GM12878 (cell line): Measurements from ENCODE around the gene SLC16A6. TPM values are rescaled to one million over a fixed set of nuclear protein-coding genes. Genes with fewer than 3 reads are reported as not detected.
A peak's percentile ranks its signal among the peaks of the same experiment; 100 is the strongest.

Experiments used
- ATAC-seq: fragments of 200-7000 bp; cut with Tn5 transposase; 3 replicates; pipeline ENCODE4 v1.9.1; 2020; ENCODE audit warnings: mild to moderate bottlenecking, moderate library complexity
- BruUV-seq: library from RNA; stranded (reverse); fragments of 400-500 nt; replicated peaks from 2 replicates; lab custom pipeline; 2021; lab: Mats Ljungman, UMichigan
- CTCF ChIA-PET: fragments of 300-600 bp; sonication (Branson Sonifier 250); formaldehyde crosslinking; extraction: SDS; loops from one replicate; lab custom pipeline; 2021; ENCODE audit warnings: inconsistent platforms; lab: Yijun Ruan, JAX
- POLR2A ChIA-PET: fragments of 350-600 bp; formaldehyde crosslinking; extraction: SDS; loops from one replicate; lab custom pipeline; 2021; ENCODE audit warnings: inconsistent platforms; lab: Charles Lee
- RAD21 ChIA-PET: fragments of 300-600 bp; sonication (Branson Sonifier 250); formaldehyde crosslinking; loops from one replicate; lab custom pipeline; 2023; ENCODE audit warnings: antibody characterized with exemption; ENCODE audit not compliant: unreplicated experiment; lab: Charles Lee
- SMC1A ChIA-PET: fragments of 300-600 bp; sonication (Branson Sonifier 250); formaldehyde crosslinking; loops from one replicate; lab custom pipeline; 2023; ENCODE audit not compliant: unreplicated experiment, uncharacterized antibody; lab: Charles Lee
- DNase-seq: peaks from one replicate; pipeline ENCODE4 v3.0.0-alpha.2; 2011; ENCODE audit warnings: low read depth, low spot score
- FAIRE-seq: peaks from 3 replicates; lab custom pipeline; 2011; peaks lifted over from hg19 to GRCh38; lab: Jason Lieb, UNC
- H2AFZ ChIP-seq: 2 replicates; pipeline ENCODE4 v1.6.0; 2011; ENCODE audit warnings: low read depth, low read length, control low read depth; ENCODE audit not compliant: control insufficient read depth
- H3K27ac ChIP-seq: 2 replicates; pipeline ENCODE4 v1.5.1; 2011; ENCODE audit warnings: control low read depth; ENCODE audit not compliant: control insufficient read depth, insufficient read depth
- H3K27me3 ChIP-seq, 2 experiments: replicated peaks in 1 of 2; 2 replicates each; pipeline versions ENCODE4 v1.6.0 to v1.6.1; 2011; ENCODE audit warnings: low read length in 1 of 2; ENCODE audit not compliant: control insufficient read depth in 2 of 2, insufficient read depth in 2 of 2
- H3K36me3 ChIP-seq, 2 experiments: 2 replicates each; pipeline ENCODE4 v1.5.1; 2011; ENCODE audit warnings: low read length in 1 of 2; ENCODE audit not compliant: control insufficient read depth in 2 of 2, insufficient read depth in 2 of 2
- H3K4me1 ChIP-seq: 2 replicates; pipeline ENCODE4 v1.6.1; 2011; ENCODE audit warnings: mild to moderate bottlenecking, low read length, moderate library complexity, mixed read lengths; ENCODE audit not compliant: control insufficient read depth, insufficient read depth
- H3K4me2 ChIP-seq: 2 replicates; pipeline ENCODE4 v1.6.0; 2011; ENCODE audit warnings: control low read depth; ENCODE audit not compliant: control insufficient read depth, insufficient read depth
- H3K4me3 ChIP-seq: fragments of 200-600 bp; sonication (generic); 2 replicates; pipeline ENCODE4 v1.5.1; 2016
- H3K79me2 ChIP-seq: 2 replicates; pipeline ENCODE4 v1.6.0; 2011; ENCODE audit warnings: low read length; ENCODE audit not compliant: control insufficient read depth, insufficient read depth
- H3K9ac ChIP-seq: 2 replicates; pipeline ENCODE4 v1.8.0; 2011; ENCODE audit warnings: low read length, control low read depth, mixed read lengths; ENCODE audit not compliant: control insufficient read depth, insufficient read depth
- H3K9me3 ChIP-seq: replicated peaks from 3 replicates; pipeline ENCODE4 v1.5.1; 2011; ENCODE audit warnings: mild to moderate bottlenecking, low read length; ENCODE audit not compliant: control insufficient read depth, insufficient read depth
- H4K20me1 ChIP-seq: 2 replicates; pipeline ENCODE4 v1.6.0; 2011; ENCODE audit not compliant: control insufficient read depth, insufficient read depth
- BCL11A ChIP-seq: IDR thresholded peaks from 2 replicates; pipeline ENCODE4 v1.6.1; 2011; ENCODE audit warnings: low read depth, low read length
- CHD2 ChIP-seq: IDR thresholded peaks from 2 replicates; pipeline ENCODE4 v1.6.1; 2011; ENCODE audit warnings: low read depth, low read length, improper control_type of control experiment, borderline replicate concordance
- HDGF ChIP-seq: fragments of 450-650 bp; IDR thresholded peaks from 2 replicates; pipeline ENCODE4 v1.6.1; 2016; ENCODE audit warnings: antibody characterized with exemption
- JUNB ChIP-seq: IDR thresholded peaks from 2 replicates; pipeline ENCODE4 v1.6.1; 2016; ENCODE audit warnings: antibody characterized with exemption, mild to moderate bottlenecking
- STAT3 ChIP-seq: IDR thresholded peaks from 2 replicates; pipeline ENCODE4 v1.6.1; 2011; ENCODE audit warnings: low read depth, low read length, improper control_type of control experiment
- ZNF217 ChIP-seq: fragments of 450-650 bp; IDR thresholded peaks from 2 replicates; pipeline ENCODE4 v1.6.1; 2017; ENCODE audit warnings: antibody characterized with exemption, mild to moderate bottlenecking
- ZNF384 ChIP-seq: IDR thresholded peaks from 2 replicates; pipeline ENCODE4 v1.6.1; 2012; ENCODE audit warnings: low read depth, mild to moderate bottlenecking, low read length, improper control_type of control experiment, borderline replicate concordance
- WGBS: methylation state at CpG from one replicate; pipeline ENCODE4 v1.1.6; 2016; ENCODE audit warnings: low lambda C conversion rate; ENCODE audit not compliant: insufficient replicate concordance, insufficient coverage; ENCODE audit errors: missing lambda C conversion rate; 5-methylcytosine and 5-hydroxymethylcytosine counted together
- in situ Hi-C: fragments of 300-500 bp; cut with MboI; formaldehyde crosslinking; loops from 9 replicates; pipeline ENCODE4 v1.14.3; 2018; ENCODE audit warnings: mixed read lengths
- intact Hi-C: fragments of 100-400 bp; cut with micrococcal nuclease; formaldehyde crosslinking; loops from one replicate; pipeline ENCODE4 v1.14.2; 2022; ENCODE audit not compliant: unreplicated experiment
- polyA plus RNA-seq, 11 experiments: library from polyadenylated mRNA; depleted of rRNA in 4 of 11; unstranded in 6 of 11; stranded (reverse) in 5 of 11; fragments of >200 nt; fragmentation: Nextera tagmentation in 4 of 11; fragmentation: Illumina TruSeq in 1 of 11; extraction: Ambion mirVana in 4 of 11; extraction: Trizol in 1 of 11; gene quantifications; 1 replicate in 1 of 11; 2 replicates in 10 of 11; pipeline versions ENCODE4 v1.2.1 to v1.2.3, GENCODE V29; 2011 to 2016; ENCODE audit warnings: inconsistent platforms in 2 of 11, missing spikeins in 2 of 11, low read depth in 1 of 11
- total RNA-seq, 4 experiments: library from RNA; depleted of rRNA in 3 of 4; stranded (reverse); fragments of >200 nt in 3 of 4; fragmentation: Illumina TruSeq in 1 of 4; extraction: Trizol in 1 of 4; gene quantifications; 2 replicates each; pipeline versions ENCODE4 v1.2.1 to v1.2.3, GENCODE V29; 2013 to 2021
- TF ChIP-seq, protein P1 (sequence below), 3 experiments: IDR thresholded peaks in 2 of 3; conservative IDR thresholded peaks in 1 of 3; 2 replicates each; pipeline ENCODE4 v1.5.1; 2011; ENCODE audit warnings: low read depth in 3 of 3, low read length in 3 of 3, mild to moderate bottlenecking in 3 of 3, control low read depth in 2 of 3, moderate library complexity in 2 of 3, inconsistent platforms in 1 of 3, mixed read lengths in 1 of 3; ENCODE audit not compliant: control insufficient read depth in 2 of 3, insufficient read depth in 1 of 3; ENCODE audit errors: extremely low read depth in 1 of 3
- TF ChIP-seq, protein P2 (sequence below): fragments of 450-650 bp; formaldehyde crosslinking; IDR thresholded peaks from 2 replicates; pipeline ENCODE4 v1.4.0; 2020; ENCODE audit warnings: mild to moderate bottlenecking, moderate library complexity

The SLC16A6 gene
- total and polyA plus RNA-seq, 10 of the 15 experiments (the other 5 are each of a cell fraction or from before 2014, with no cell fraction given) = 2.4 to 8.8 (median 6.0) TPM

DNA sequence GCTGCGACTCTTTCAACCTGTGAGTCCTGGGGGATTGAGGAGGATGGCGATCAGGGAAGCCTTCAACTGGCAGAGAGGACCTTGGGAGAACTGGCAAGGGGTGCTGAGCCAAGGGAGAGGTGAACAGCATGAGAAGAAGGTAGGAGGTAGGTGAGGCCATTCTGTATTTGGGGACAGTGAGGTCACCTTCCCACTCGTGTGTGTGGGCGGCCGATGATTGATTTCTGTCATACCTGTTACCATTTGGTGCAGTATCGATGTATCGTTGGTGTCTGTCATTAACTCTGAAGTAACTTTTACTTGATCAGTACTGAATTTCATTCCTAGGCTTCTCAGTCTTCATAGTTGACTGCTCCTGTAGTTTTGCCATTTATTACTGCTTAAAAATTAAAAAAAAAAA is 4.2 kb upstream of the SLC16A6 start:
- ChIA-PET CTCF (no interaction called here), POLR2A (no interaction called here), RAD21 (no interaction called here), SMC1A (no interaction called here)
- peaks cover 9% of the 10 kb centered on the region; the same call in 1 of the 2 replicates for H3K4me1 ChIP-seq
- in situ Hi-C loops = no loop called here
- no peaks in the 10 kb centered on the region for H4K20me1 ChIP-seq
- no peaks in the 10 kb centered on the region for H3K27me3 ChIP-seq
- no peak overlapping the region for H3K27ac ChIP-seq
- DNase-seq (no peak), FAIRE-seq (no peak), ATAC-seq (no peak)
- intact Hi-C loops = no loop called here
- TF ChIP-seq BCL11A (0 out of 2 replicates have a peak, but pooled peaks have one; percentile 31), HDGF (no peak), ZNF384 (no peak), JUNB (peak; percentile 59; the same call in 1 of the 2 replicates)
- no peak overlapping the region for H2AFZ ChIP-seq
- no peak overlapping the region for H3K9ac ChIP-seq
- no TSS peak for BruUV-seq
- H3K4me3 ChIP-seq = no peak overlapping the region
- WGBS = 65% methylated on average over 7 of the region's 7 CpGs
- peaks cover 15% of the 10 kb centered on the region for H3K79me2 ChIP-seq
- no peak overlapping the region for H3K4me2 ChIP-seq
- no peaks in the 10 kb centered on the region for H3K9me3 ChIP-seq
- no peaks in the 10 kb centered on the region for H3K36me3 ChIP-seq

DNA sequence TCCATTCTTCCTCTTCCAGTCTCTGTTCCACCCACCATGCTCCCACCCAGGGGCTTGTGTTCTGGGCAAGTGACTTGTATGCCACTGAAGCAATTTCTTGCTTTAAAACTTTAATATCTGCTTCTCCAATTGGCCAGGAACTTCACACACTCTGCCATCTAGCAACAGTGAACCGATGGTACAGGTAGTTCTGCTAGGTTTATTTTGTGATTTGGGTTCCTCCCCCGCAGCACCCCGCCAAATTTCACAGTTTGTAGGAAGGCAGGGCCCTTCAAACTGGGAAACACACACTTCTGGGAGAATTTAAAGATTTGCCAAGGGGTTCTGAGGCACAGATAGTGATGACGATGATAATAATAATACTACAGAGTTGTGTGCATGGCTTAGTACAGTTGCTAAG is 3.7 kb upstream of the SLC16A6 start:
- in situ Hi-C loops (no loop called here), intact Hi-C loops (loop anchor here (5.0 kb wide), 2 partner anchors 47 to 53 kb away; partner anchors contain the start of gene AMZ2)
- Histone ChIP-seq H3K27ac (no peak overlapping the region), H2AFZ (no peak overlapping the region), H3K9me3 (no peaks in the 10 kb centered on the region), H3K36me3 (no peaks in the 10 kb centered on the region), H4K20me1 (no peaks in the 10 kb centered on the region), H3K27me3 (no peaks in the 10 kb centered on the region), H3K4me2 (no peak overlapping the region), H3K9ac (no peak overlapping the region), H3K4me3 (no peak overlapping the region), H3K4me1 (peaks cover 9% of the 10 kb centered on the region; the same call in 1 of the 2 replicates), H3K79me2 (peaks cover 20% of the 10 kb centered on the region)
- ATAC-seq (no peak), DNase-seq (no peak), FAIRE-seq (no peak)
- SMC1A ChIA-PET = no interaction called here
- CTCF ChIA-PET = no interaction called here
- WGBS = 51% methylated on average over 4 of the region's 4 CpGs
- RAD21 ChIA-PET = no interaction called here
- POLR2A ChIA-PET = no interaction called here
- BruUV-seq = no TSS peak
- TF ChIP-seq, protein P1, sequence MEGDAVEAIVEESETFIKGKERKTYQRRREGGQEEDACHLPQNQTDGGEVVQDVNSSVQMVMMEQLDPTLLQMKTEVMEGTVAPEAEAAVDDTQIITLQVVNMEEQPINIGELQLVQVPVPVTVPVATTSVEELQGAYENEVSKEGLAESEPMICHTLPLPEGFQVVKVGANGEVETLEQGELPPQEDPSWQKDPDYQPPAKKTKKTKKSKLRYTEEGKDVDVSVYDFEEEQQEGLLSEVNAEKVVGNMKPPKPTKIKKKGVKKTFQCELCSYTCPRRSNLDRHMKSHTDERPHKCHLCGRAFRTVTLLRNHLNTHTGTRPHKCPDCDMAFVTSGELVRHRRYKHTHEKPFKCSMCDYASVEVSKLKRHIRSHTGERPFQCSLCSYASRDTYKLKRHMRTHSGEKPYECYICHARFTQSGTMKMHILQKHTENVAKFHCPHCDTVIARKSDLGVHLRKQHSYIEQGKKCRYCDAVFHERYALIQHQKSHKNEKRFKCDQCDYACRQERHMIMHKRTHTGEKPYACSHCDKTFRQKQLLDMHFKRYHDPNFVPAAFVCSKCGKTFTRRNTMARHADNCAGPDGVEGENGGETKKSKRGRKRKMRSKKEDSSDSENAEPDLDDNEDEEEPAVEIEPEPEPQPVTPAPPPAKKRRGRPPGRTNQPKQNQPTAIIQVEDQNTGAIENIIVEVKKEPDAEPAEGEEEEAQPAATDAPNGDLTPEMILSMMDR (IDR thresholded peaks at IDR 0.05 in 2 of 3, conservative IDR thresholded peaks at IDR 0.05 in 1 of 3; ENCODE audit: control insufficient read depth in 2 of 3, extremely low read depth in 1 of 3, insufficient read depth in 1 of 3, low read depth in 3 of 3, low read length in 3 of 3) = no peak
- TF ChIP-seq ZNF217 = no peak
- TF ChIP-seq CHD2 = no peak
- no peak for TF ChIP-seq BCL11A
- TF ChIP-seq, protein P2, sequence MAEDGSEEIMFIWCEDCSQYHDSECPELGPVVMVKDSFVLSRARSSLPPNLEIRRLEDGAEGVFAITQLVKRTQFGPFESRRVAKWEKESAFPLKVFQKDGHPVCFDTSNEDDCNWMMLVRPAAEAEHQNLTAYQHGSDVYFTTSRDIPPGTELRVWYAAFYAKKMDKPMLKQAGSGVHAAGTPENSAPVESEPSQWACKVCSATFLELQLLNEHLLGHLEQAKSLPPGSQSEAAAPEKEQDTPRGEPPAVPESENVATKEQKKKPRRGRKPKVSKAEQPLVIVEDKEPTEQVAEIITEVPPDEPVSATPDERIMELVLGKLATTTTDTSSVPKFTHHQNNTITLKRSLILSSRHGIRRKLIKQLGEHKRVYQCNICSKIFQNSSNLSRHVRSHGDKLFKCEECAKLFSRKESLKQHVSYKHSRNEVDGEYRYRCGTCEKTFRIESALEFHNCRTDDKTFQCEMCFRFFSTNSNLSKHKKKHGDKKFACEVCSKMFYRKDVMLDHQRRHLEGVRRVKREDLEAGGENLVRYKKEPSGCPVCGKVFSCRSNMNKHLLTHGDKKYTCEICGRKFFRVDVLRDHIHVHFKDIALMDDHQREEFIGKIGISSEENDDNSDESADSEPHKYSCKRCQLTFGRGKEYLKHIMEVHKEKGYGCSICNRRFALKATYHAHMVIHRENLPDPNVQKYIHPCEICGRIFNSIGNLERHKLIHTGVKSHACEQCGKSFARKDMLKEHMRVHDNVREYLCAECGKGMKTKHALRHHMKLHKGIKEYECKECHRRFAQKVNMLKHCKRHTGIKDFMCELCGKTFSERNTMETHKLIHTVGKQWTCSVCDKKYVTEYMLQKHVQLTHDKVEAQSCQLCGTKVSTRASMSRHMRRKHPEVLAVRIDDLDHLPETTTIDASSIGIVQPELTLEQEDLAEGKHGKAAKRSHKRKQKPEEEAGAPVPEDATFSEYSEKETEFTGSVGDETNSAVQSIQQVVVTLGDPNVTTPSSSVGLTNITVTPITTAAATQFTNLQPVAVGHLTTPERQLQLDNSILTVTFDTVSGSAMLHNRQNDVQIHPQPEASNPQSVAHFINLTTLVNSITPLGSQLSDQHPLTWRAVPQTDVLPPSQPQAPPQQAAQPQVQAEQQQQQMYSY (CRISPR knock-in tag) = no peak
- no peak for TF ChIP-seq STAT3
